GM23338 (cell line): ENCODE data around the gene KRT1. TPM values are rescaled to one million over a fixed set of nuclear protein-coding genes. Genes with fewer than 3 reads are reported as not detected.

Experiments used
- ATAC-seq: fragments of 200-7000 bp; cut with Tn5 transposase; 3 replicates; pipeline ENCODE4 v1.9.1; 2020
- DNase-seq: peaks from one replicate; pipeline ENCODE4 v3.0.0-alpha.2; 2015; ENCODE audit warnings: low spot score
- H2AFZ ChIP-seq: fragments of 200-600 bp; sonication (generic); 2 replicates; pipeline ENCODE4 v1.8.0; 2016; ENCODE audit warnings: antibody characterized with exemption, mild to moderate bottlenecking, moderate library complexity
- H3F3A ChIP-seq: fragments of 200-600 bp; sonication (generic); replicated peaks from 2 replicates; pipeline ENCODE4 v1.8.0; 2017; ENCODE audit warnings: antibody characterized with exemption, mixed run types, low read depth
- H3K27ac ChIP-seq: fragments of 200-600 bp; sonication (generic); 2 replicates; pipeline ENCODE4 v1.6.1; 2016; ENCODE audit warnings: low read depth
- H3K27me3 ChIP-seq: fragments of 200-600 bp; sonication (generic); 2 replicates; pipeline ENCODE4 v1.8.0; 2016; ENCODE audit warnings: mild to moderate bottlenecking, mixed run types, moderate library complexity; ENCODE audit not compliant: insufficient read depth
- H3K36me3 ChIP-seq: fragments of 200-600 bp; sonication (generic); 2 replicates; pipeline ENCODE4 v1.8.0; 2016; ENCODE audit warnings: mild to moderate bottlenecking; ENCODE audit not compliant: insufficient read depth
- H3K4me1 ChIP-seq: fragments of 200-600 bp; sonication (generic); 2 replicates; pipeline ENCODE4 v1.8.0; 2016; ENCODE audit warnings: mild to moderate bottlenecking, moderate library complexity; ENCODE audit not compliant: insufficient read depth
- H3K4me2 ChIP-seq: fragments of 200-600 bp; sonication (generic); 2 replicates; pipeline ENCODE4 v1.7.1; 2017; ENCODE audit warnings: mixed run types
- H3K4me3 ChIP-seq: fragments of 200-600 bp; sonication (generic); 2 replicates; pipeline ENCODE4 v1.6.1; 2016; ENCODE audit warnings: mixed run types
- H3K79me2 ChIP-seq: fragments of 200-600 bp; sonication (generic); replicated peaks from 2 replicates; pipeline ENCODE4 v1.8.0; 2017; ENCODE audit warnings: mild to moderate bottlenecking; ENCODE audit not compliant: insufficient read depth
- H3K9me2 ChIP-seq: fragments of 200-600 bp; sonication (generic); 2 replicates; pipeline ENCODE4 v1.8.0; 2017; ENCODE audit not compliant: insufficient read depth
- H4K20me1 ChIP-seq: fragments of 200-600 bp; sonication (generic); replicated peaks from 2 replicates; pipeline ENCODE4 v1.8.0; 2017; ENCODE audit warnings: mild to moderate bottlenecking; ENCODE audit not compliant: insufficient read depth
- H3K27ac Mint-ChIP-seq: 2 replicates; pipeline ENCODE4 v1.8.0; 2020; ENCODE audit warnings: inconsistent platforms, mild to moderate bottlenecking, moderate library complexity, mixed read lengths
- H3K27me3 Mint-ChIP-seq: 3 replicates; pipeline ENCODE4 v1.8.0; 2022; ENCODE audit warnings: low read depth, mild to moderate bottlenecking, moderate library complexity, mixed read lengths, inconsistent platforms; ENCODE audit not compliant: insufficient read depth, poor library complexity
- H3K36me3 Mint-ChIP-seq: 3 replicates; pipeline ENCODE4 v1.8.0; 2021; ENCODE audit warnings: low read depth, mild to moderate bottlenecking, inconsistent platforms, moderate library complexity, mixed read lengths
- H3K4me1 Mint-ChIP-seq: 3 replicates; pipeline ENCODE4 v1.8.0; 2020; ENCODE audit warnings: mild to moderate bottlenecking, inconsistent platforms, mixed read lengths
- H3K4me3 Mint-ChIP-seq: 3 replicates; pipeline ENCODE4 v1.8.0; 2021; ENCODE audit warnings: moderate library complexity, mild to moderate bottlenecking, inconsistent platforms, mixed read lengths
- H3K9me3 Mint-ChIP-seq: 3 replicates; pipeline ENCODE4 v1.8.0; 2020; ENCODE audit warnings: moderate library complexity, mild to moderate bottlenecking, inconsistent platforms, mixed read lengths
- CREB1 ChIP-seq: fragments of 250-450 bp; sonication (Bioruptor Pico); IDR thresholded peaks from 2 replicates; pipeline ENCODE4 v1.5.0; 2020; ENCODE audit warnings: low read depth, mild to moderate bottlenecking, moderate library complexity
- CTCF ChIP-seq, 2 experiments: fragments of 200-600 bp in 1 of 2; sonication (generic) in 1 of 2; conservative IDR thresholded peaks; 2 replicates each; pipeline versions ENCODE4 v1.5.1 to v1.6.1; 2016 to 2017; ENCODE audit warnings: antibody characterized with exemption in 2 of 2, low read depth in 2 of 2, mild to moderate bottlenecking in 2 of 2, moderate library complexity in 1 of 2
- ETS1 ChIP-seq: IDR thresholded peaks from 2 replicates; pipeline ENCODE4 v1.6.1; 2016; ENCODE audit warnings: antibody characterized with exemption
- EZH2 ChIP-seq: fragments of 200-600 bp; sonication (generic); IDR thresholded peaks from one replicate; pipeline ENCODE4 v1.8.0; 2017; ENCODE audit warnings: antibody characterized with exemption, mild to moderate bottlenecking, low read depth; ENCODE audit not compliant: unreplicated experiment
- EZH2phosphoT487 ChIP-seq: fragments of 200-600 bp; sonication (generic); IDR thresholded peaks from one replicate; pipeline ENCODE4 v1.8.1; 2018; ENCODE audit warnings: antibody characterized with exemption; ENCODE audit not compliant: unreplicated experiment
- JUNB ChIP-seq: IDR thresholded peaks from one replicate; pipeline ENCODE4 v1.6.1; 2016; ENCODE audit warnings: antibody characterized with exemption; ENCODE audit not compliant: unreplicated experiment
- NANOG ChIP-seq: IDR thresholded peaks from 2 replicates; pipeline ENCODE4 v1.6.1; 2016; ENCODE audit warnings: antibody characterized with exemption, borderline replicate concordance
- POLR2AphosphoS5 ChIP-seq: IDR thresholded peaks from 2 replicates; pipeline ENCODE4 v1.6.1; 2016; ENCODE audit warnings: antibody characterized with exemption, low read depth
- REST ChIP-seq: IDR thresholded peaks from one replicate; pipeline ENCODE4 v1.6.1; 2018; ENCODE audit warnings: antibody characterized with exemption; ENCODE audit not compliant: unreplicated experiment
- STAT1 ChIP-seq: IDR thresholded peaks from one replicate; pipeline ENCODE4 v1.6.1; 2016; ENCODE audit warnings: antibody characterized with exemption; ENCODE audit not compliant: unreplicated experiment
- ZNF114 ChIP-seq: fragments of 250-450 bp; sonication (Bioruptor Pico); IDR thresholded peaks from 2 replicates; pipeline ENCODE4 v1.5.0; 2020; ENCODE audit warnings: mild to moderate bottlenecking, moderate library complexity
- ZNF331 ChIP-seq: fragments of 250-450 bp; sonication (Bioruptor Pico); IDR thresholded peaks from 2 replicates; pipeline ENCODE4 v1.5.0; 2020; ENCODE audit warnings: low read depth, mild to moderate bottlenecking, moderate library complexity
- ZNF462 ChIP-seq: fragments of 250-450 bp; sonication (Bioruptor Pico); IDR thresholded peaks from 2 replicates; pipeline ENCODE4 v1.5.0; 2020; ENCODE audit warnings: mild to moderate bottlenecking, moderate library complexity
- polyA plus RNA-seq: library from polyadenylated mRNA; unstranded; fragments of >200 nt; fragmentation: Nextera tagmentation; extraction: Ambion mirVana; gene quantifications from 2 replicates; pipeline ENCODE4 v1.2.1, GENCODE V29; 2016
- total RNA-seq: library from RNA; depleted of rRNA; stranded (reverse); fragments of >200 nt; shearing (Covaris generic); gene quantifications from 2 replicates; pipeline ENCODE4 v1.2.3, GENCODE V29; 2014

KRT1 gene
- total and polyA plus RNA-seq, 2 experiments from 2014 or later, result not detected

GRCh38 chr12:52655720-52656124 is 24.5 kb downstream of the KRT1 start:
- no peak overlapping the region for H3K4me2 ChIP-seq
- no peaks in the 10 kb centered on the region for H3K36me3 Mint-ChIP-seq
- no peaks in the 10 kb centered on the region for H4K20me1 ChIP-seq
- no peaks in the 10 kb centered on the region for H3K36me3 ChIP-seq
- no peak overlapping the region for H3K27ac Mint-ChIP-seq
- no peak overlapping the region for H3K27ac ChIP-seq
- no peak overlapping the region for H3K4me3 ChIP-seq
- H3K9me2 ChIP-seq, result 0 out of 2 replicates have a peak, but pooled peaks cover 4% of the 10 kb centered on the region
- ATAC-seq (no peak), DNase-seq (no peak)
- H3K27me3 Mint-ChIP-seq, result peaks cover 11% of the 10 kb centered on the region
- no peaks in the 10 kb centered on the region for H3K4me1 ChIP-seq
- peaks cover 10% of the 10 kb centered on the region; the same call in 2 of the 3 replicates for H3K9me3 Mint-ChIP-seq
- H3K4me1 Mint-ChIP-seq, result no peaks in the 10 kb centered on the region; the same call in 2 of the 3 replicates
- no peaks in the 10 kb centered on the region for H3K27me3 ChIP-seq
- H2AFZ ChIP-seq, result no peak overlapping the region
- no peak for TF ChIP-seq ETS1
- no peak for TF ChIP-seq STAT1
- TF ChIP-seq CREB1, result no peak
- TF ChIP-seq EZH2, result no peak
- TF ChIP-seq POLR2AphosphoS5, result no peak
- TF ChIP-seq REST, result no peak
- TF ChIP-seq ZNF331 (CRISPR knock-in tag), result no peak
- no peak for TF ChIP-seq CTCF (conservative IDR thresholded peaks at IDR 0.05; ENCODE audit: low read depth in 2 of 2)
- TF ChIP-seq NANOG, result no peak
- no peak for TF ChIP-seq ZNF462
- TF ChIP-seq ZNF114 (CRISPR knock-in tag), result no peak
- no peak for TF ChIP-seq EZH2phosphoT487
- TF ChIP-seq JUNB, result no peak
- H3F3A ChIP-seq, result no peaks in the 10 kb centered on the region
- H3K4me3 Mint-ChIP-seq, result no peak overlapping the region
- H3K79me2 ChIP-seq, result no peaks in the 10 kb centered on the region
